Astrocyte of the spinal cord (primary cell): ENCODE data around the gene PEX1.
"Not testable (repeated sequence)": the region's sequence is repeated elsewhere in the genome, so short reads cannot be mapped to it uniquely, and the experiment has no call there.

Experiments
- DNase-seq: peaks from one replicate; pipeline ENCODE4 v3.0.0; 2011; ENCODE audit warnings: low read depth, low spot score
- H3K4me3 ChIP-seq: 2 replicates; pipeline ENCODE4 v1.5.1; 2011; ENCODE audit warnings: low read depth, mild to moderate bottlenecking, low read length, moderate library complexity
- in situ Hi-C: cut with HindIII; loops from 2 replicates; pipeline ENCODE4 v1.10.0; 2017; ENCODE audit warnings: low sequenced_read_pairs
- TF ChIP-seq, protein P1 (sequence below): IDR thresholded peaks from 2 replicates; pipeline ENCODE4 v1.5.1; 2012; ENCODE audit warnings: low read depth, mild to moderate bottlenecking, low read length, inconsistent platforms

Gene PEX1

DNA sequence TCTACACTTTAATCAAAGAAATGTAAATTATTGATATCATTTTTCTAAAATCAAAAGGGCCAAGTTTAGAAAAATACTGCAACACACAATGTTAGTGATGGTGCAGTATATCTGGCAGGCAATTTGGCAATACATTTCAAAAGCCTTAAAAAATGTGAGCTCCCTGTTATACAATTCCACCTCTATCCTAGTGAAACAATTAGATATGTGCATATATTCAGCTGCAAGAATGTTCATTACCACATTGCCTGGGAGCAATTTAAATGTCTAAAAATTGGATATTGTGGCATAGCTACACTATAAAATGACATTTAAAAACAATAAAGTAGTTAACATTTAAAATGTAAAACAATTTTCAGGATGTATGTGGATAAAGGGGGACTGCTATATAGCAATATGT, 40.5 kb downstream of the PEX1 start:
- no peak for DNase-seq
- TF ChIP-seq, protein P1, sequence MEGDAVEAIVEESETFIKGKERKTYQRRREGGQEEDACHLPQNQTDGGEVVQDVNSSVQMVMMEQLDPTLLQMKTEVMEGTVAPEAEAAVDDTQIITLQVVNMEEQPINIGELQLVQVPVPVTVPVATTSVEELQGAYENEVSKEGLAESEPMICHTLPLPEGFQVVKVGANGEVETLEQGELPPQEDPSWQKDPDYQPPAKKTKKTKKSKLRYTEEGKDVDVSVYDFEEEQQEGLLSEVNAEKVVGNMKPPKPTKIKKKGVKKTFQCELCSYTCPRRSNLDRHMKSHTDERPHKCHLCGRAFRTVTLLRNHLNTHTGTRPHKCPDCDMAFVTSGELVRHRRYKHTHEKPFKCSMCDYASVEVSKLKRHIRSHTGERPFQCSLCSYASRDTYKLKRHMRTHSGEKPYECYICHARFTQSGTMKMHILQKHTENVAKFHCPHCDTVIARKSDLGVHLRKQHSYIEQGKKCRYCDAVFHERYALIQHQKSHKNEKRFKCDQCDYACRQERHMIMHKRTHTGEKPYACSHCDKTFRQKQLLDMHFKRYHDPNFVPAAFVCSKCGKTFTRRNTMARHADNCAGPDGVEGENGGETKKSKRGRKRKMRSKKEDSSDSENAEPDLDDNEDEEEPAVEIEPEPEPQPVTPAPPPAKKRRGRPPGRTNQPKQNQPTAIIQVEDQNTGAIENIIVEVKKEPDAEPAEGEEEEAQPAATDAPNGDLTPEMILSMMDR = no peak
- H3K4me3 ChIP-seq = no peak overlapping the region
- in situ Hi-C loops = no loop called here

DNA sequence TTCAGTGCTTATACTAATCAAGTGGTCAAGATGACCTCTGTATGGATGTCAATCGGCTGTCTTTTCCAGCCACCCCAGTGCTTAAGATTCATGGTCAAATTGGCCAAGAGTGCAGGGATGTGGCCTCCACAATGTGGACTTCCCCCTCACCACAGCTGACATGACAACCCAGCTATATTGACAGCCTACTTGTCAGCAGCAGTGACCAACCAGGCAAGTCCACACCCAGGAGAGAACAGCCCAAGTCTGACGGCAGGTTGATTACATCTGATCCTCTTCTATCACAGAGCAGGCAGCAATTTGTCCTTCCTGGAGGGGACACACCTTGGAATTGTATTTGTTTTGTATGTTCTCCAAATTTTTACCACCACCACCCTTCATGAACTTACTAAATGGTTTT, 42.3 kb downstream of the PEX1 start:
- no peak overlapping the region for H3K4me3 ChIP-seq
- DNase-seq = no peak
- in situ Hi-C loops = no loop called here
- TF ChIP-seq, protein P1 = no peak

DNA sequence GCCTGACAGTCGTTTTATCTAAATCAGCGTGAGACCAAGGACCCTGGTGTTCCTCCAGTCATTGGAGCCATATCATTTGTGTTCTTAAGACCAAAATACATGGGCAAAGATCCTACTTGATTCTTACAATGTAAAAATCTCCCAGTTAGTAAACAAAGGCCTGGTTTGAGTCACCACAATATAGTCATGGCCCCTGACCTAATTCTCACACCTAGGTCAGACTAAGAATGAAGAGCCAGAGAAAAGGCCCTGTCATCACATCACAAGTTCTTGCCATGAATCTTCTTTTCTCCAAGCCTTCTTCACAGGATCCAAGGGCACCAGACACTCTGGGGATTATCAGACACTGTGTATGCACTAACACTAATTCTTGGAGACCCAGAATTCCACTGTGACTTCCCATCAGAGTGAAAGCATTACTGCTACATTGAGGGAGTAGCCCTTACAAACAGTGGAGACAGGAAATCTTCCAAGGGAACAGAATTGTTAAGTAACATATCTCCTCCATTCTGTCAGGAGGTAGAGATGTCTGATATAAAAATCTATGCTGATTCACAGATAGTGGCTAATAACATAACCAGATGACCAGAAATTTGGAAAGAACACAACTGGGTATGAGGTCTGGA, 42.9 kb downstream of the PEX1 start:
- in situ Hi-C loops = no loop called here
- no peak overlapping the region for H3K4me3 ChIP-seq

DNA sequence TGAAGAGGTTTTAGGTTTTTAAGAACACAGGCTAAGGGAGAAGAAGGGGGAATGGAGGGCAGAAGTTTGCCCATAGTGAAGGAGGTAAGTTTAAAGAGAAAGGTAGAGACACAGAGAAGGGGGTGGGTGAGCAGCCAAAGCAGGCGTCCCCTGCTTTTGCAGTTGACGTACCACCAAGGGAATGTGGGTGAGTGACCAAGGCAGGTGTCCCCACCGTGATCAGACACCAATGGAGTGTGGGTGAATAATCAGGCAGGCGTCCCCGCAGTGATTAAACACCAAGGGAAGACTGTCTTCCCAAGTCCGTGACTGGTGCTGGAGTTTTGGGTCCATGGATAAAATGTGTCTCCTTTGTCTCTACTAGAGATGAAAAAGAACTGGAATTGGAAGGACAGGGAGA, 44.1 kb downstream of the PEX1 start:
- H3K4me3 ChIP-seq, DNase-seq, in situ Hi-C loops: not testable (repeated sequence)

More for the DNA sequence above, 42.9 kb downstream of the PEX1 start:
- DNase-seq = no peak
- TF ChIP-seq, protein P1 = no peak

DNA sequence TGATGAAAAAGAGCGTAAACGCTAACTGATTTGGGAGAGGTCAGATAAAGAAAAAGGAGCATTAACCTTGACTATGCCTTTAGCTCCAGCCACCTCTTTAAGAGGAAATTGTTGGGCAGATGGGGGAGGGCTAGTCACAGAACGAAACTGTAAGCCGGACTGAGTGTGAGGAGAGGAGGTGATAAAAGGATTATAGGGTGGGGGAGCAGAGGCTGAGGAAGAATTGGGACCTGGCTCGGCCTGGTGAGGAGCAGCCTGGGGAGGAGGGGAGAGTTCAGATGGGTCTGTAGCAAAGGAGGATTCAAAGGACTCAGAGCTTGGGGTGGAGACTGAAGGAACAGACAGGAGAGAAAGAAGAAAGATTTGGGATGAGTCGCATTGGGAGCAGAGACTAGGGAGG, 44.7 kb downstream of the PEX1 start:
- H3K4me3 ChIP-seq, in situ Hi-C loops, DNase-seq: not testable (repeated sequence)

DNA sequence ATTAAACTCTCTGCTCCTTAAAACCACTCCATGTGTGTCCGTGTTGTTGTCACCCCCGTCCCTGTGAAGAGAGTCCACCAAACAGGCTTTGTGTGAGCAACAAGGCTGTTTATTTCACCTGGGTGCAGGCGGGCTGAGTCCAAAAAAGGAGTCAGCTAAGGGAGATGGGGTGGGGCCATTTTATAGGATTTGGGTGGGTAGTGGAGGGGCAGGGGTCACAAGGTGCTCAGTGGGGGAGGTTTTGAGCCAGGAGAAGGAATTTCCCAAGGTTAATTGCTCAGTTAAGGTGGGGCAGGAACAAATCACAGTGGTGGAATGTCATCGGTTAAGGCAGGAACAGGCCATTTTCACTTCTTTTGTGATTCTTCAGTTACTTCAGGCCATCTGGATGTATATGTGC, 49.2 kb downstream of the PEX1 start:
- H3K4me3 ChIP-seq, DNase-seq, in situ Hi-C loops: not testable (repeated sequence)

DNA sequence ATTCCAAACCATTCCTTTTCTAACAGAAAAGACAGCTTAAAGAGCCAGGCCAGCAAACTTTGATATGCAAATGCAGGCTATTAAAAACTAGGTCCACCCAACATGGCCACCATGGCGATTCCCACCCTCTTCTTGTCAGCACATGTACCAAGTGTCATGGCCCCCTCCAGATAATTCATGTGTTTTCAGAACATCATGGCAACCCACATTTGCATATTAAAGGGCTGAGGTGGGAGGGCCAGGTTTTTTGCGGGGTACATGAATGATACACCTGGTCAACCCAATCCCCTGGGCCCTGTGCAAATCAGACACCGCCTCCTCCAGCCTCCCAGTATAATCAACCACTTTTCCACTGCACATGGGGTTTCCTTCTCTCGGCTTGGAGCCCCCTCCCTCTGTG, 49.6 kb downstream of the PEX1 start:
- in situ Hi-C loops = no loop called here
- H3K4me3 ChIP-seq = no peak overlapping the region
- TF ChIP-seq, protein P1 = no peak
- no peak for DNase-seq

DNA sequence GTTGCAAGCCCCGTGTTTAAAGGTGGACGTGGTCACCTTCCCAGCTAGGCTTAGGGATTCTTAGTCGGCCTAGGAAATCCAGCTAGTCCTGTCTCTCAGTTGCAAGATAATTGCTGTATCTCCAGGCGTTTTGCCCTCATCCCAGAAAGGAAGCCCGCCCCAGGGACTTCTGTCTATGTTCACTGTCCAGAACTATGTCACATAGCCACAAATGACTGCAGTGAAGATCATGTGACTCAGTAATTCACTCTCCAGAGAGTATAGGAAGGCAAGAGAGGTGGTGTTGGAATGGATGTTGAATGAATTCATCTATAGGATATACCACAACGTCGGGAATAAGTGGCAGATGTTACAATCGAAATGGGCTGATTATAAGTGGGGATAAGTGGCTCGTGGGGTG, 50.2 kb downstream of the PEX1 start:
- H3K4me3 ChIP-seq = no peak overlapping the region
- in situ Hi-C loops = no loop called here

DNA sequence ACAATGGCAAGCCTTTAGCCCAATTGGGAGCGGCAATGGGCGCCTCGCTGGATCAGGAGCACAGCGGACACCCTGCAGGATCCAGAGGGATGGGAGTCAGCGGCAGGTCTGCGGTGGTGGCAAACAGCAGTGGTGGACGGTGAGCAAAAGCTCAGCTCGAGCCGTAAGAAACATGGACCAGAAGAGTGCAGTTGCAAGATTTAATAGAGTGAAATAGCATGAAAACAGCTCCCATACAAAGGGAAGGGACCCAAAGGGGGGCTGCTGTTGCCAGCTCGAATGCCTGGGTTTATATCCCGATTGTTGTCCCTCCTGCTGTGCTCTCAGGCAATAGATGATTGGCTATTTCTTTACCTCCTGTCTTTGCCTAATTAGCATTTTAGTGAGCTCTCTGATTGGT, 50.6 kb downstream of the PEX1 start, which contains the start of gene ERVW-1:
Gene ERVW-1 (minus strand): TSS at position 266 of the 400 bp plus-strand sequence. CDS start 7,565 bp downstream, outside the sequence.
- DNase-seq, in situ Hi-C loops, H3K4me3 ChIP-seq: not testable (repeated sequence)

More for the DNA sequence above, 50.2 kb downstream of the PEX1 start:
- DNase-seq = no peak
- TF ChIP-seq, protein P1 = no peak

DNA sequence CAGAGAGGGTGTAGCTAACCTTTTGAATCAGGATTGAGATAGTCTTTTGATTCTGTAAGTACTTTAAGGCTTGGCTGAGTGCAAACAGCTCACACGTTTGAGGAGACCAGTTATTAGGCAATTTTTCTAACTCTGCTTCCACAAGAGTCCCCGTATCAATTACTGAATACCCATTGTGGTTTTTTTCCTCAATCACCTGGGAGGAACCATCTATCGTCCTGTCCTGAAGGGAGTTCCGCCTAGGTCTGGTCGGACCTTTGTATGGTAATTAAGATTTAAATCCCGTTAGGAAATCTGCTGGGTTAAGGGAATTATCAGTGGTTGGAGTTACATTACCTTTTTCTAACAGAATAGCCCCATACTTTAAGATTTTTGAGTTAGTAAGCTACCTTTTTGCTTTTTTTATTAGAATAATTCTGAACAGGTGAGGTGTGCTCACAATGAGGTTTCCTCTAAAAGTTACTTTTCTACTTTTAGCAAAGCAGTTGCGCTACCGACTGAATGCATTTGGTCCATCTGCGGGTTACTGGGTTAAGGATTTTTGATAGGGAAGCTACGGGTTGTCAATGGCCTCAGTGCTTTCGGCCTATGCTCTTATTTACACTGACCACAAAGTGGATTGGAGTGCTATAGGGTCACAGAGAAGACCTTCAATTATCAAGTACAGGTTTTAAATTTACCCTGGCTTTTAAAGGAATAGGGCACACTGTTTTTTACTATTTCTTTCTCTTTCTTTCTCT, 52.3 kb downstream of the PEX1 start:
- DNase-seq, H3K4me3 ChIP-seq, in situ Hi-C loops: not testable (repeated sequence)

DNA sequence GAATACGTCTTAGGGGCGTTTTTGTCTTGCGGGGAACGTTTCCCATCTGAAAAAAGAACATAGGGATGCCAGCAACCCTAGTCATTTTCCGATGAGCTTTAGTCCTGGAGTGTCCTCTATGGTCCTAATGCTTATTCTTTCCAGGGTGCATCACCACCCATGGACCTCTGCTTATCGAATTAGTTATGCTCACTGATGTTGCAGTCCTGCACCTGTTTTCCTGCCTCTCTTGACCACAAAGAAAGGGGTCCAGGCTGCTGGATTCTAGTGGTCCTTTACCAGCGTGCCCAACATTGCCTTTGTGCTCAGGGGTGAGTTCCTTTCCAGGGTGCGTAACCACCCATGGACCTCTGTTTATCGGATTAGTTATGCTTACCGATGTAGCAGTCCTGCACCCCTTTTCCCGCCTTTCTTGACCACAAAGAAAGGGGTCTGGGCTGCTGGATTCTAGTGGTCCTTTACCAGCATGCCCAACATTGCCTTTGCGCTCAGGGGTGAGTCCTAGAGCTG, 53.0 kb downstream of the PEX1 start:
- H3K4me3 ChIP-seq, in situ Hi-C loops, DNase-seq: not testable (repeated sequence)
